SU-DHL-6 (cell line): Measurements from ENCODE around the gene MAST2.
"Not testable (repeated sequence)": the region's sequence is repeated elsewhere in the genome, so short reads cannot be mapped to it uniquely, and the experiment has no call there.

Source experiments
- H2AFZ ChIP-seq: fragments of 200-600 bp; sonication (generic); 2 replicates; pipeline ENCODE4 v1.6.1; 2014; ENCODE audit warnings: low read depth, mild to moderate bottlenecking, moderate library complexity, mixed read lengths, antibody characterized with exemption, low read length; ENCODE audit not compliant: severe bottlenecking
- H3F3A ChIP-seq: fragments of 200-600 bp; shearing (Covaris generic); 2 replicates; pipeline ENCODE4 v1.6.0; 2016; ENCODE audit warnings: antibody characterized with exemption, mild to moderate bottlenecking; ENCODE audit not compliant: insufficient read depth
- H3K27ac ChIP-seq: fragments of 200-600 bp; sonication (generic); 2 replicates; pipeline ENCODE4 v1.5.1; 2016; ENCODE audit warnings: low read depth, mild to moderate bottlenecking, low read length, moderate library complexity, mixed read lengths
- H3K27me3 ChIP-seq: fragments of 200-600 bp; sonication (generic), shearing (Covaris generic); 2 replicates; pipeline ENCODE4 v1.6.0; 2014; ENCODE audit warnings: mild to moderate bottlenecking, low read length
- H3K36me3 ChIP-seq: fragments of 200-600 bp; sonication (generic); 2 replicates; pipeline ENCODE4 v1.6.1; 2014; ENCODE audit warnings: mild to moderate bottlenecking, low read length, mixed read lengths
- H3K4me2 ChIP-seq: fragments of 300-600, 200-600 bp; shearing (Covaris generic), sonication (generic); 2 replicates; pipeline ENCODE4 v1.6.0; 2014; ENCODE audit warnings: low read length, low read depth, mild to moderate bottlenecking; ENCODE audit not compliant: poor library complexity, severe bottlenecking
- H3K4me3 ChIP-seq: fragments of 200-600 bp; sonication (generic); 2 replicates; pipeline ENCODE4 v1.5.1; 2014; ENCODE audit warnings: antibody characterized with exemption, low read length, mild to moderate bottlenecking, mixed read lengths; ENCODE audit not compliant: insufficient read depth, poor library complexity, severe bottlenecking
- H3K79me2 ChIP-seq: fragments of 200-600 bp; sonication (generic); 2 replicates; pipeline ENCODE4 v1.6.1; 2014; ENCODE audit warnings: mild to moderate bottlenecking, low read length, moderate library complexity; ENCODE audit not compliant: insufficient read depth
- H3K9ac ChIP-seq: fragments of 200-600 bp; sonication (generic); 2 replicates; pipeline ENCODE4 v1.7.0; 2014; ENCODE audit warnings: mild to moderate bottlenecking, low read length
- H3K9me2 ChIP-seq: fragments of 200-600 bp; sonication (generic); replicated peaks from 2 replicates; pipeline ENCODE4 v1.6.1; 2014; ENCODE audit warnings: low read length; ENCODE audit not compliant: insufficient read depth
- H3K9me3 ChIP-seq: fragments of 200-600 bp; sonication (generic); 2 replicates; pipeline ENCODE4 v1.6.1; 2014; ENCODE audit warnings: low read length, mixed read lengths; ENCODE audit not compliant: insufficient read depth
- H4K20me1 ChIP-seq: fragments of 200-600 bp; sonication (generic); 2 replicates; pipeline ENCODE4 v1.6.1; 2014; ENCODE audit warnings: low read depth, mild to moderate bottlenecking, antibody characterized with exemption, low read length, moderate library complexity, mixed read lengths
- CTCF ChIP-seq: fragments of 200-600 bp; sonication (generic); IDR thresholded peaks from one replicate; pipeline ENCODE4 v1.5.1; 2017; ENCODE audit warnings: antibody characterized with exemption, mild to moderate bottlenecking, low read length, moderate library complexity; ENCODE audit not compliant: insufficient read depth, poor library complexity, severe bottlenecking
- EZH2phosphoT487 ChIP-seq: fragments of 200-600 bp; sonication (generic), shearing (Covaris generic); conservative IDR thresholded peaks from 2 replicates; pipeline ENCODE4 v1.6.1; 2018; ENCODE audit warnings: mild to moderate bottlenecking, antibody characterized with exemption, low read length, moderate library complexity, mixed read lengths

MAST2 gene

GRCh38 chr1:45800899-45801298 lies 2.5 kb upstream of the MAST2 start:
- Histone ChIP-seq H3K9me3 (no peaks in the 10 kb centered on the region), H3K9ac (no peak overlapping the region), H3K9me2 (no peaks in the 10 kb centered on the region), H3F3A (no peaks in the 10 kb centered on the region), H4K20me1 (no peaks in the 10 kb centered on the region; the same call in 1 of the 2 replicates), H2AFZ (no peak overlapping the region), H3K4me3 (no peak overlapping the region), H3K36me3 (0 out of 2 replicates have a peak, but pooled peaks cover 5% of the 10 kb centered on the region), H3K27me3 (no peaks in the 10 kb centered on the region), H3K4me2 (no peak overlapping the region), H3K27ac (no peak overlapping the region), H3K79me2 (peaks cover 21% of the 10 kb centered on the region)
- TF ChIP-seq CTCF (no peak), EZH2phosphoT487 (no peak)

GRCh38 chr1:45802343-45803298 lies 791 bp upstream of the MAST2 start:
- H3K9me2 ChIP-seq = no peaks in the 10 kb centered on the region
- H3K27me3 ChIP-seq = no peaks in the 10 kb centered on the region
- peaks cover 12% of the 10 kb centered on the region; the same call in 1 of the 2 replicates for H3K36me3 ChIP-seq
- H3F3A ChIP-seq = no peaks in the 10 kb centered on the region
- TF ChIP-seq CTCF (no peak), EZH2phosphoT487 (no peak)
- H3K9ac ChIP-seq = peak overlapping the region; percentile 78
- H3K9me3 ChIP-seq = no peaks in the 10 kb centered on the region
- H3K4me2 ChIP-seq = peak overlapping the region; percentile 93
- H2AFZ ChIP-seq = peak overlapping the region; percentile 91
- H3K4me3 ChIP-seq = peak overlapping the region; percentile 48
- H3K79me2 ChIP-seq = peaks cover 38% of the 10 kb centered on the region
- H3K27ac ChIP-seq = peak overlapping the region; percentile 67
- peaks cover 3% of the 10 kb centered on the region; the same call in 1 of the 2 replicates for H4K20me1 ChIP-seq

GRCh38 chr1:45803781-45804668 lies 613 bp downstream of the MAST2 start:
- H2AFZ ChIP-seq, H4K20me1 ChIP-seq, H3K9me3 ChIP-seq, H3K27me3 ChIP-seq, H3K9me2 ChIP-seq, H3F3A ChIP-seq: not testable (repeated sequence)
- Histone ChIP-seq H3K9ac (peak overlapping the region; percentile 78), H3K4me2 (peak overlapping the region; percentile 70), H3K27ac (peak overlapping the region; percentile 70), H3K4me3 (peak overlapping the region; percentile 93), H3K36me3 (peaks cover 18% of the 10 kb centered on the region; the same call in 1 of the 2 replicates), H3K79me2 (peaks cover 52% of the 10 kb centered on the region)
